ENCODE data around the gene ZNF407. TPM values are rescaled to one million over a fixed set of nuclear protein-coding genes. Genes with fewer than 3 reads are reported as not detected.

ZNF407 gene
- total RNA-seq, 1 donor from 2014 or later, result 24.9 TPM

DNA sequence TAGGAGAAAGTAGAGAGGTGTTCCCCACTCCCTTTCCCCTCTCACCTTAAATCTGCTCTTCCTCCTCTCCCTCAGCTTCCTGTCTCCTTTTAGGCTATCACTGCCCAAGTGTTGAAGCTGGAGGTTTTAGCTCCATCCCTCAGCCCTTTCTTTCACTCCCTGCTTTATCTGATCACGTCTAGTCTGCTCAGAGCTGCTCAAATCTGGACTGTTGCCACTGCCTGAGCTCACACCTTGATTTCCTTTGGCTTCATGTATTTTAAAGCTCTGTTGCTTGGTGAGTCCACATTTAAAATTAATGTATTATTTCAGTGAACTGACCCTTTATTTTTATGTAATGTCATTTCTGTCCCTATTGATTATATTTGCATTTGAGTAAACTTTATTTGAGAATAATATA, 374.7 kb downstream of the ZNF407 start:
- H3K36me3 Mint-ChIP-seq, result peaks cover 3% of the 10 kb centered on the region
- peaks cover 6% of the 10 kb centered on the region for H3K9me3 Mint-ChIP-seq

DNA sequence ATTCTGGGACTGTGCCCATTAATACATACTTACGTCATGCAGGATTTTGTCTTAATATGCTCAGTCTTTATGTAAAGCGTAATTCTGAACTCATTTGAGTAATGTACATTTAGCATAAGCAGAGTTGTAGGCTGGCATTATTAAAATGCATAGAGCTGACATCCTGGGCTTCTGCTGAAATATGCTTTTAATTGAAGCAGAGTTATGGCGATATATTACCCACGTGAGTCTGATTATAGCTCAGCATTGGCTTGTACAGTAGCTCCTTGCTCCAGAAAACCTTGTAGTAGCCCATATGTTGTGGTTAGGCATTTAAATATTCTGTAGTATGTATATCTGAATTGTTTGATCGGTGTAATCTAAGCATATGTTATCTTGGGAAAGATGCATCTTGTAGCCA, 377.3 kb downstream of the ZNF407 start:
- Mint-ChIP-seq H3K4me3 (no peak overlapping the region), H3K27me3 (ENCODE audit: low read depth) (no peaks in the 10 kb centered on the region), H3K36me3 (no peaks in the 10 kb centered on the region), H3K4me1 (peaks cover 8% of the 10 kb centered on the region), H3K9me3 (no peaks in the 10 kb centered on the region), H3K27ac (no peak overlapping the region)
- TF ChIP-seq, protein P1, sequence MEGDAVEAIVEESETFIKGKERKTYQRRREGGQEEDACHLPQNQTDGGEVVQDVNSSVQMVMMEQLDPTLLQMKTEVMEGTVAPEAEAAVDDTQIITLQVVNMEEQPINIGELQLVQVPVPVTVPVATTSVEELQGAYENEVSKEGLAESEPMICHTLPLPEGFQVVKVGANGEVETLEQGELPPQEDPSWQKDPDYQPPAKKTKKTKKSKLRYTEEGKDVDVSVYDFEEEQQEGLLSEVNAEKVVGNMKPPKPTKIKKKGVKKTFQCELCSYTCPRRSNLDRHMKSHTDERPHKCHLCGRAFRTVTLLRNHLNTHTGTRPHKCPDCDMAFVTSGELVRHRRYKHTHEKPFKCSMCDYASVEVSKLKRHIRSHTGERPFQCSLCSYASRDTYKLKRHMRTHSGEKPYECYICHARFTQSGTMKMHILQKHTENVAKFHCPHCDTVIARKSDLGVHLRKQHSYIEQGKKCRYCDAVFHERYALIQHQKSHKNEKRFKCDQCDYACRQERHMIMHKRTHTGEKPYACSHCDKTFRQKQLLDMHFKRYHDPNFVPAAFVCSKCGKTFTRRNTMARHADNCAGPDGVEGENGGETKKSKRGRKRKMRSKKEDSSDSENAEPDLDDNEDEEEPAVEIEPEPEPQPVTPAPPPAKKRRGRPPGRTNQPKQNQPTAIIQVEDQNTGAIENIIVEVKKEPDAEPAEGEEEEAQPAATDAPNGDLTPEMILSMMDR (IDR thresholded peaks at IDR 0.05; ENCODE audit: unreplicated experiment), result no peak
- DNase-seq (ENCODE audit: low spot score in 2 of 2, unreplicated experiment in 2 of 2), result no peak

More for the DNA sequence above, 374.7 kb downstream of the ZNF407 start:
- Mint-ChIP-seq H3K4me3 (no peak overlapping the region), H3K27ac (no peak overlapping the region), H3K27me3 (ENCODE audit: low read depth) (no peaks in the 10 kb centered on the region), H3K4me1 (peaks cover 8% of the 10 kb centered on the region)
- TF ChIP-seq, protein P1 (IDR thresholded peaks at IDR 0.05; ENCODE audit: unreplicated experiment), result no peak
- DNase-seq (ENCODE audit: low spot score in 2 of 2, unreplicated experiment in 2 of 2), result no peak

DNA sequence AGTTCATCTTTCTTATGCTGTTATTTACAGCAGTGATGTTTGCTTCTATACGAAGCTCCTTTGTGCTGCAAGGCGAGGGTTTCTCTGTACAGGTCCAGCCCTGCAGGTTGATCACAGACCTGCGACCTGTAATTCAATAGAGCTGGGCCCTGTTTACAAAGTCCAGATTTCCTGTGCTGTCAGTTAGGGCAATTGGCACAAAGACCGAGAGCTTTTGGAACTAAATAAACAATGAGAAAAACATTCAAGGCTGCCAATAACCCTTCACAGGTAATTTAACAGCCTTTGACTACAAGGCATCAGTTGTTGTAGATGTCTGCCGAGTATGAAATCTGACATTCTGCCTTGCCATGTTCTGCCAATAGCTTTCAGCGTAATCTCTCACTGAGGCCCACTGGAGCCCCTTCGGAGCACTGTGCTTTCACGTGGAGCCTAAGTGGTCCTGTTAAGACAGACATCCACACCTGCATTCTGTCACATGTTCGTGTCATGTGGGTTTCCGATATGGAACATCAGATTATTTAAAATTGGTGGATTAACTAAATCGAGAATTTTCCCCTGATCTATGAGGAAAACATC, 378.8 kb downstream of the ZNF407 start:
- Mint-ChIP-seq H3K27ac (no peak overlapping the region), H3K27me3 (ENCODE audit: low read depth) (no peaks in the 10 kb centered on the region), H3K4me3 (no peak overlapping the region), H3K36me3 (no peaks in the 10 kb centered on the region), H3K9me3 (no peaks in the 10 kb centered on the region), H3K4me1 (peaks cover 8% of the 10 kb centered on the region)
- TF ChIP-seq, protein P1 (IDR thresholded peaks at IDR 0.05; ENCODE audit: unreplicated experiment), result no peak
- DNase-seq (ENCODE audit: low spot score in 2 of 2, unreplicated experiment in 2 of 2), result no peak

DNA sequence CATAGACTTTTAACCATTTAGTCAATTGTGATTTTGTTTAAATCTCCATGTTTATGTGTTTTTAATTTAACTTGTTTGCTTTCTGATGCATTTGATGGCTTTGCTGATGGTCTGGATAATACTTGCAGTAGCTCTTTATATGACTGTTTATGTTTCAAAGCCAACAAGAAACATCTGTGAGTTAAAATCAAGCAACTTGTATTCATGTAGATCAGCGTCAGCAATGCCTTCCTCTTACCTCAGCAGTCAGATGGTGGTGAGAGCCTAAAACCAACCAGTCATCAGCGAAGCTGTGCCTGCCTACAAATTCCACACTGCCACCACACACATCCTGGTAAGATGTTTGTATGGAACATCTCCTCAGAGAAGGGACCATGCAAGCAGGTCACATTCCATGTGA, 379.4 kb downstream of the ZNF407 start:
- H3K4me3 Mint-ChIP-seq, result no peak overlapping the region
- H3K36me3 Mint-ChIP-seq, result no peaks in the 10 kb centered on the region
- no peaks in the 10 kb centered on the region for H3K27me3 Mint-ChIP-seq (ENCODE audit: low read depth)
- H3K27ac Mint-ChIP-seq, result no peak overlapping the region
- no peak for DNase-seq (ENCODE audit: low spot score in 2 of 2, unreplicated experiment in 2 of 2)
- no peaks in the 10 kb centered on the region for H3K9me3 Mint-ChIP-seq
- H3K4me1 Mint-ChIP-seq, result peaks cover 8% of the 10 kb centered on the region
- TF ChIP-seq, protein P1 (IDR thresholded peaks at IDR 0.05; ENCODE audit: unreplicated experiment), result no peak

DNA sequence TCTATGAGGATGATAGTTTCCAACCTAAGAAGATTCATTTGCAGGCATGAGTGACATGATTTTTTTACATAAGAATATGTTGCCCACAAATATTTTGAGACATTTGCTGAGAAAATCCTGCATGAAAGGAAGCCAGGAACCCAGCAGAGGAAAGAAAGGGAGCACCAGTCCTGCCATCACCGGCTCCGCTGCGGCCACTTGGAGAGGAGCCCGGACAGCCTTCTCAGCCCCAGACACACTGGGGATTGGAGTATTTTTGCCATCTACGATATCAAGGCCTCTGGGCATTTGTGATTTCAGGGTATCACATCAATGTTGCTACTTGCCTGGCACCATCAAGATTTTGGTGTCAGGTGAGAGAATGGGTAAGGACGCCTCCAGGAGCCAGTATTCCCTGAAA, 383.0 kb downstream of the ZNF407 start:
- TF ChIP-seq, protein P1 (IDR thresholded peaks at IDR 0.05; ENCODE audit: unreplicated experiment), result no peak
- Mint-ChIP-seq H3K27me3 (ENCODE audit: low read depth) (no peaks in the 10 kb centered on the region), H3K4me3 (no peak overlapping the region), H3K27ac (no peak overlapping the region), H3K4me1 (no peaks in the 10 kb centered on the region), H3K36me3 (no peaks in the 10 kb centered on the region), H3K9me3 (no peaks in the 10 kb centered on the region)
- no peak for DNase-seq (ENCODE audit: low spot score in 2 of 2, unreplicated experiment in 2 of 2)

DNA sequence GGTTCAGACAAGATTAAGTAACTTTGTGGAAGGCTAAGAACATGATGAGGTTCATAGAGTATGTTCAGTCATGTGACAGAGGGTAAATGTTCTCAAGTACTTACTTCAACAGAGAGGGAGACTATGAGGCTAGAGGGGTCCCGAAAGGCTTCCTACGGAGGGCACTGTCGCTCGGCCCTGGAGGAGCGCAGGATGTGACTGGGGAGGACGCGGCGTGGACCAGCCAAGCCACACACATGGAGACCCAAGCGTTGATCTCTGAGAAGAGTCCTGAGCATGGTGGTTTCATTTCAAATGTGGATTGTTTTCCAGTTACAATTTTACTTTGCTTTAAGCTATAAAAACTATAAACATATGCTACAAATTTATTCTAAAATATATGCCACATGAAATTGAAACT, 383.8 kb downstream of the ZNF407 start:
- no peaks in the 10 kb centered on the region for H3K9me3 Mint-ChIP-seq
- H3K4me3 Mint-ChIP-seq, result no peak overlapping the region
- DNase-seq (ENCODE audit: low spot score in 2 of 2, unreplicated experiment in 2 of 2), result no peak
- no peaks in the 10 kb centered on the region for H3K4me1 Mint-ChIP-seq
- no peaks in the 10 kb centered on the region for H3K36me3 Mint-ChIP-seq
- no peaks in the 10 kb centered on the region for H3K27me3 Mint-ChIP-seq (ENCODE audit: low read depth)
- no peak overlapping the region for H3K27ac Mint-ChIP-seq
- TF ChIP-seq, protein P1 (IDR thresholded peaks at IDR 0.05; ENCODE audit: unreplicated experiment), result no peak

Data from mesothelial cell of epicardium (in vitro differentiated cells).